WERI-Rb-1 (cell line): ENCODE data around the gene OPRM1.

Source experiments
- DNase-seq: peaks from one replicate; pipeline ENCODE4 v3.0.0-alpha.2; 2020
- H3K27ac ChIP-seq: fragments of 250-450 bp; sonication (Bioruptor Pico); 2 replicates; pipeline ENCODE4 v1.5.1; 2020; ENCODE audit warnings: mild to moderate bottlenecking, moderate library complexity
- H3K27me3 ChIP-seq: fragments of 250-450 bp; sonication (Bioruptor Pico); 2 replicates; pipeline ENCODE4 v1.5.1; 2021; ENCODE audit warnings: mild to moderate bottlenecking, low read depth, moderate library complexity; ENCODE audit not compliant: insufficient read depth, severe bottlenecking
- H3K36me3 ChIP-seq: fragments of 250-450 bp; sonication (Bioruptor Pico); 2 replicates; pipeline ENCODE4 v1.5.1; 2020; ENCODE audit warnings: mild to moderate bottlenecking, moderate library complexity
- H3K4me3 ChIP-seq: 2 replicates; pipeline ENCODE4 v1.5.1; 2011; ENCODE audit warnings: low read depth, mild to moderate bottlenecking, control low read depth, low read length
- H3K9me3 ChIP-seq: fragments of 250-450 bp; sonication (Bioruptor Pico); 2 replicates; pipeline ENCODE4 v1.5.1; 2021; ENCODE audit warnings: mild to moderate bottlenecking, moderate library complexity; ENCODE audit not compliant: severe bottlenecking
- CTCF ChIP-seq: IDR thresholded peaks from 2 replicates; pipeline ENCODE4 v1.5.1; 2011; ENCODE audit warnings: low read depth, mild to moderate bottlenecking, control low read depth, inconsistent platforms, low read length

The OPRM1 gene

GRCh38 chr6:154267508-154268106 lies 228.6 kb downstream of the OPRM1 start:
- Histone ChIP-seq H3K9me3 (peaks cover 3% of the 10 kb centered on the region), H3K4me3 (no peak overlapping the region), H3K27me3 (no peaks in the 10 kb centered on the region), H3K27ac (no peak overlapping the region), H3K36me3 (no peaks in the 10 kb centered on the region)
- DNase-seq: no peak
- no peak for TF ChIP-seq CTCF

- no peak overlapping the region for H3K27ac ChIP-seq
- H3K27me3 ChIP-seq: no peaks in the 10 kb centered on the region
- no peak overlapping the region for H3K4me3 ChIP-seq
These were observed 229.4 kb downstream of the OPRM1 start for GRCh38 chr6:154268486-154268885.

GRCh38 chr6:154274168-154274567 lies 235.1 kb downstream of the OPRM1 start:
- Histone ChIP-seq H3K9me3 (no peaks in the 10 kb centered on the region), H3K36me3 (no peaks in the 10 kb centered on the region), H3K27me3 (no peaks in the 10 kb centered on the region), H3K4me3 (no peak overlapping the region), H3K27ac (no peak overlapping the region)
- no peak for DNase-seq
- TF ChIP-seq CTCF: no peak

More at GRCh38 chr6:154268486-154268885, 229.4 kb downstream of the OPRM1 start:
- peaks cover 3% of the 10 kb centered on the region for H3K9me3 ChIP-seq
- no peak for TF ChIP-seq CTCF
- DNase-seq: no peak
- H3K36me3 ChIP-seq: no peaks in the 10 kb centered on the region

GRCh38 chr6:154276810-154277628 lies 238.0 kb downstream of the OPRM1 start:
- DNase-seq: no peak
- Histone ChIP-seq H3K27ac (no peak overlapping the region), H3K27me3 (no peaks in the 10 kb centered on the region), H3K4me3 (no peak overlapping the region), H3K36me3 (no peaks in the 10 kb centered on the region), H3K9me3 (peaks cover 4% of the 10 kb centered on the region)
- 0 out of 2 replicates have a peak, but pooled peaks have one; percentile 30 for TF ChIP-seq CTCF

GRCh38 chr6:154277629-154278017 lies 238.6 kb downstream of the OPRM1 start:
- Histone ChIP-seq H3K4me3 (no peak overlapping the region), H3K36me3 (no peaks in the 10 kb centered on the region), H3K9me3 (peaks cover 4% of the 10 kb centered on the region), H3K27me3 (no peaks in the 10 kb centered on the region), H3K27ac (no peak overlapping the region)
- no peak for TF ChIP-seq CTCF
- DNase-seq: no peak
